NCI-H2196 (cell line): ENCODE results near the gene NR4A2.
A peak's percentile ranks its signal among the peaks of the same experiment; 100 is the strongest.

Experiments
- DNase-seq: peaks from one replicate; lab custom pipeline; 2025; ENCODE audit not compliant: unreplicated experiment; lab: John Stamatoyannopoulos, UW

The NR4A2 gene

DNA sequence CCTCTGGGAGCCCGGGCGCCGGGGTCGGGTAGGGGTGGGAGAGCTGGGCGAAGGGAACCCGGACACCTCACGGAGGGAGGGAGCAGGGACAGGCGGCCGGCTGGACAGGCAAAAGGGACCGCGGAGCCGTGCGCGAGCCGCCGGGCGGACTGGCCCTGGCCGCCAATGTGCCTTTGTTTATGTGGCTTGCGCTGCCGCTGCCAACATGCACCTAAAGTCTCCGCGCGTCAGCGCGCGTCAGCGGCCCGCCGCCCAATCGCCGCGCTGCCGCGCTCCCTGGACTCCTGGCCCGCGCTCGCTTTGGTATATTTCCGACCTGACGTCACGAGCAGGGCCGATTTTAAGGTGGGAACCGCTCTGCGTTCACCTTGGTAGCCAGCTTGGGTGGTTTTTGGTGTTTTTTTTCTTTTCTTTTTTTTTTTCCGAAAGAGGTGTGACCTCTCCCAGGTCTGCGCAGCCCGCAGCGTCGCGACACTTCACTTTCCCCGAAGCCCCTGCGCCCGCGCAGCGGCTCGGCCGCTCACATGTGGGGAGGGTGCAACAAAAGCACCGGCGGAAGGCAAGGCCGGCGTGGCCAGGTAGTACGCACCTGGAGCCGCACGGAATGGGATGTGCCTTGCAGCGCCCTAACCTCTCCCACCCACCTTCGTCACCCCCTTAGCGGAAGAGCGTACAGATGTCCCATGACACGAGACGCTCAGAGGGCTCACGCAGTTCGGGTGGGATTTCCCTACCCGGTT is at the start of gene NR4A2:
TSS of gene NR4A2 (minus strand) at position 188 of the 740 bp plus-strand sequence. CDS start 2,535 bp downstream, outside the sequence.
- DNase-seq, result peak; percentile 91

DNA sequence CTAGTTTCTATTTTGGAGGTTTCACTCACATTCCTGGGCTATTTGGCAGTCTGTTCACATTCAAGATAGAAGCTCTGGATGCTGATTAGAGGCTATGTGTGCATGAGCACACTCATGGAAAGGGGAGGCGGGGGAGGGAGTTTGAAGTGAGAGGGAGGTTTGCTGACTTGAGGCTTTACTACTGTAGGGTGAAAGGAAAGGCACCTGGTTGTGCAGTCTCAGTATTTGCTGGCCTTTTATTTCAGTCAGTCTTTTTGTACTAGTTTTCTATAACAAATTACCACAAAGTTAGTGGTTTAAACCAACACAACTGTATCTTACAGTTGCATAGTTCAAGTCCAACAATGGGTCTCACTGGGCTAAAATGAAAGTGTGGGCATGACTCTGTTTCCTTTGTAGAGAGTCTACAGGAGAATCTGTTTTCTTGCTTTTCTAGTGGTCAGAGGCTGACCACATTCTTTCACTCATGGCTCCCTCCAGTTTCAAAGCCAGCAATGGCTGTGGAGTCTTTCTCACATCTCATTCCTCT is 47.7 kb upstream of the NR4A2 start:
- no peak for DNase-seq

DNA sequence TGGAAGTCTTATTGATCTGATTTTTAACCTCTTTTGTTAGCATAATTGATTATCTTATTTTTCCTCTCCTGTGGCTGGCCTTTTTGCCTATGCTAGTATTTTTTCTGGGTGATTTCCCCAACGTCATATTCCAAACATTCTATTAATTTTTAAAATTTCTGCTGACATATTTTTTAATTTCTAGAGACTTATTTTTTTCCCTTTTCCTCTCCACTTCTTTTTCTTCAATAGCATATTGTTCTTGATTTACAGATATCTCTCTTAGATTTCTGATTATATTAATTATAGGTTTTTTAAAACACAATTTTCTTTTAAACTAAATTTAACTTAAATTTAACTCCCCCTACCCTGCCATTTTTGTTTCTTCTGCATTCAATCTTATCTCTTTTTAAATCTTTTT is 47.2 kb upstream of the NR4A2 start:
- no peak for DNase-seq

DNA sequence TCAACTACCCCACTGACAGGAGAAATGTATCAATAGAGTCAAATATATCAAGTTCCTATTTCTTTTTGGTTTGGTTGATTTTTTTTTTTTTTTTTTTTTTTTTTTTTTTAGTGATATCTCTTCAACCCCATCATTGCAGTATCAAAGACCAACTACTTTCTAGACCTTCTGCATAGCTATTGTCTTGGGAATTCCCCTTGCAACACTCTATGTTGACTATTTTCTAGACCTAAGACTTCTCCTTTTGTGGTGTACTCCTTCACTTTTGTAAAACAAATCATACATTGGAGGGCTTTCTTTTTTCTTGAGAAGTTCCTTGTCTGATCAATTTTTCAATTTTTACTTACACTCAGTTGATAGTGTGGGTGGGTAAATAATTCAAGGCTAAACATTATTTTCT is 46.5 kb upstream of the NR4A2 start:
- DNase-seq, result no peak

DNA sequence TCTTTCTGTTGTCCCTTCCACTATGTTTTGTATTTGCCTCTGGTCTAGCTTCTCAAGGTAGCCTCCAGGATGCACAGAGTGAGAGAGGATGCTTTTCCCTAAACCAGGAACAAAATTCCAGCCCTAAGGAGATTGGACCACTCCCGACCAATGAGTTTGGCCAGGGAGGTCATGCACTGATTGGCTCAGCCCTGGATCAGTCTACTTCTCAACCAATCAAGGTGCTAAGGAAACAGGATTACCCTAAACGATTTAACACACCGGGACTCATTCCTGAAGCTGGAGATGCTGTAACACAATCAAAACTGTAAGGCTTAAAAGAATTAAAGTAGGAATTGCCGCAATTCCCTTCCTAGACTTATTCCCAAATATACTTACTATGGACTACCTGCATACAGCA is 34.2 kb upstream of the NR4A2 start:
- DNase-seq, result no peak

DNA sequence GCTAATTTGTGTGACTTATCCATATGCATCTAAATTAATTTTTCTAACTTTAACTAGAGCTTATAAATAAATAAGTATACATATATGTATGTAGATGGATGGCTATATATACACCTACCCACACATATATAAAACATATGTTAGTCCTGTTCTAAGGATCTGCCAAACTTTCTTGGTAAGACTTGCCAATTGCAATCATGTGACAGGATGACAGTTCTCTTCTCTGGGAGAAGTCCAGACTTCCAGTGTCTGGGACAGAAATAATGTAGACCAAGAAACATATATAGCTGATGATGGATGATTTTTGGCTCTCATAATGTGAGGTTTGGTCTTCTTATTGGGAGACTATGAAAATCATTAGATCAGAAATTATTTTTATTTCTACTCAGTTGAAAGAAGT is 30.6 kb upstream of the NR4A2 start:
- DNase-seq, result no peak

DNA sequence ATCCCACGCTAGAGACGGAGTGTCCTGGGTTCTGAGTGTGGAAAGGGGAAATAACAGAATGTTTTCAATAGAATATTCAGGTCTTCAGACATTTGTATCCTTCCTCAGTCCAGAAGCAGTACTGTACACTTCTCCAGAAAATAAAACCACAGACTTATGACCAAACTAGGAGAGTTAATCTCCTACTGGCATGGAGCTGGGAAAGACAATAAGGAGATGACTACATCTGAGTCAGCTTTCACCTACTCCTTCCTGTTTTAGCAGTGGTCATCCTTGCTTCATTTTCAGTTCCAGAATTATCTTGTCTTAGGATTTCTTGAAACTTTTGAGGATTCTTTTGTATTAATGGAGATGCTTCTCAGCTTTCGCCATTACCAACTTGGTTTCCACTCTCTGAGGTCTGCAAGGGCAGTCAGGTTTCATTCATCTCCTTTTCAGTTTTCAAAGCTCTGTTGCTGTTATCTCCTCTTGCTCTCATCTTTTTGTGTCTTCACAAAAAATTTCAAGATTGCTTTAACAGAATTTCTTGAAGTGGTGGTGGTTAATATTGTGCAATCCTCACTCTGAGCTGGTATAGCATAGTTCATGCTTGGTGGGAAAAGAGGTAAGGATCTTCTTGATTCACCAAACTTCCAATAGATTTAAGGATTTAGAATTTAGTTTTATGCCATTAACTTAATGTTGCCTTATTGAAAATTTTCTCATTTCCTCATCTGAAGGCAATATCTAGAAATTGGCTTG is 23.7 kb upstream of the NR4A2 start:
- DNase-seq, result no peak

DNA sequence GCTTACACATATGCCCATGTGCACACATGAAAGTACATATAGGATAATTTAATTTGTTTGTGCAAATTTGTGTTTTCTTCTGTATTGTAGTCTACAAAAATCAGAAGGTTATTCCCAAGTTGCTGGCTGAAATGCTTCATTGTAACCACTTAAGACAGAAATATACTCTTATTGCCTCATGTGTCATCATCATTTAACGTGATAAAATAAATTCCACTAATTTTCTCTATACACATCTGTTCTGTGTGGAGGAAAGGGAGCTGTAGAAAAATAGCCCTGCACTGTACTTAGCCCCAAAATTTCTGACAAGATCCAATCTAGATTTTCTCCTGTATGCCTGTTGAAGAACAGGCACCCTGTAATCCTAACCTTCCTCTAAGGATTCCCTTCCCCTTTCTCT is 20.4 kb upstream of the NR4A2 start:
- no peak for DNase-seq

DNA sequence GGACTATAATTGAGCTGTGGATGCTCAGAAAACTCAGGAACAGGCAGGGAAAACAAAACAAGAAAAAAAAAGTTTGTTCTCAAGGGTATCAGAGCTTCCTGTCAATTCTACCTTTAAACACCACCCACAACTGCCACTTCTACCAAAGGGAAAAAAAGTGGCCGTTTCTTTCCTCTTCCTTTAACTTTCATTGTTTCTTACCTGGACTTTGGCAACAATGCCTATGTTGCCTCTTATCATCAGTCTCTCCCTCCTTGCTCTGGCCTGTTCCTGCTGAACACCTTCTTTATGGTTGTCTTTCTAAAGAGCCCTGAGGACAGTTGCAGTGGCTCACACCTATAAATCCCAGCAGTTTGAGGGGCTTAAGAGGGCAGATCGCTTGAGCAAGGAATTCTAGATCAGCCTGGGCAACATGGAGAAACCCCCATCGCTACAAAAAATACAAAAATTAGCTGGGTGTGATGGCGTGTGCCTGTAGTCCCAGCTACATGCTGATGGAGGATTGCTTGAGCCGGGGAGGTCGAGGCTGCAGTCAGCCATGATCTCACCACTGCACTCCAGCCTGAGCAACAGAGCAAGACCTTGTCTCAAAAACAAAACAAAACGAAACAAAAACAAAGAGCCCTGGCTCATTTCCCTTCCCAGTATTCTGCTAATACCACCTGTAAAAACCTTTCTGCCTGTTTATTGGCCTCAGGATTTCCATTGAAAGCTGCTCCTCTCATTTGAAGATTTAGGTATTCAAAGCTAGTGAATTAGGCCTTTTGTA is 18.0 kb upstream of the NR4A2 start:
- no peak for DNase-seq

DNA sequence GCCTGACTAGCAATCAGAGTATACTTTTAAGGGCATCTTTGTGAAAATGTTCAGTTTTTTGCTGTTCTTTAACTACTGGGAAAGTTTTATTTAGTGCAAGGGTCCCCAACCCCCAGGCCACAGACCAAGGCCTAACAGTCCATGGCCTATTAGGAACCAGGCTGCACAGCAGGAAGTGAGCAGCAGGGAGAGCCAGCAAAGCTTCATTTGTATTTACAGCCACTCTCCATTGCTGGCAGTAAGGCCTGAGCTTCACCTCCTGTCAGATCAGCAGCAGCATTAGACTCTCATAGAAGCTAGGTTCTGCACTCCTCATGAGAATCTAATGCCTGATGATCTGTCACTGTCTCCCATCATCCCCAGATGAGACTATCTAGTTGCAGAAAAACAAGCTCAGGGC is 17.1 kb upstream of the NR4A2 start:
- DNase-seq, result no peak

DNA sequence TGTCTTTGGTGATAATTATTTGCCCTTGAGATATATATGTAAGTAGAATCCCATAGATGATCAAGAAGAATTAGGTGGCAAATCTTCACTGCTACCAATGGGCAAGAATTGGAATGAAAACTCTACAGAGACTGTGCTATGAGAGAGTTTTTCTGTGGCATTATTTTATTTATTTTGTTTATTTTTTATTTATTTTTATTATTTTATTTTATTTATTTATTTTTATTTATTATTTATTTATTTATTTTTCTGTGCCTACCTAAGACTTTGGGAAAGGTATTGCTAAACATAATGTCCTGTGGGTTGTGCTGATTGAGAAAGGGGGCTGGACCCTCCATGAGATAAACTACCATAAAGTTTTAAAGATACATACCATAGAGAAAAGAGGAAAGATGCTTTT is 16.6 kb upstream of the NR4A2 start:
- no peak for DNase-seq

DNA sequence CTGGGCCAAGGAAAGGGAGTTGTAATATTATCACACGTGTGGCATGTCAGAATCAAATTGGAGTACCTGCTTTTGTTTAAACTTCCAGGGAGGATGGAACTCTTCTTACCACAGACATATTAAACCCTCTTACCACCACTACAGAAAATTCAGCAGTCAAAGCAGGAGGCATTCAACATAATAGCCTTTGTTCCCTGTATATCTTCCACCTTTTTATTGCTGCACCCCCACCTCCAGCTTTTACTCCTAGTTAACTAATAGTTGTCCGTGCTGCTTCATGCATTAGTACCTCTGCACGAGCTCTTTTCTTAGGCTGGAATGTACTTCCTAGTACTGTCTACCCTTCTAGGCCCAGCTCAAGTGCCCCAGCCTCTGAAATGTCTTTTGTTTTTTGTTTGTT is 14.9 kb upstream of the NR4A2 start:
- no peak for DNase-seq

DNA sequence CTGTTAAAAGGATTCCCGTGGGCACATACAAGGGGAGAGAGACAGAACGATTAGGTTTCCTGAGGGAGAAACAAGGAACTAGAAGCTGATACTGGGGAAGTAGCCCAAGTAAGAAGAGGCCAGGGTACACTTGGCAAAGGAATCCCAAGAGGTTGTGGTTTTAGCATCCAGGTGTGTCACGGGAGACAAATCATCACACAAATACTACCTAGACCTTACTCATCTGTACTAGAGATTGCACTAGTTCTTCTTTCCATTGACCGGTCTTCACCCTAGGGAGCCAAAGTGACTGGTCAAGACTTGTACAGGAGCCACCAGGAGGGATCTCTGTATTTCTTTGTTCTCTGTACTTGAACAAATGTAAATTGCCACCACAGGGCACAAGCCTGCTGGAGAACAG is 14.2 kb upstream of the NR4A2 start:
- no peak for DNase-seq

DNA sequence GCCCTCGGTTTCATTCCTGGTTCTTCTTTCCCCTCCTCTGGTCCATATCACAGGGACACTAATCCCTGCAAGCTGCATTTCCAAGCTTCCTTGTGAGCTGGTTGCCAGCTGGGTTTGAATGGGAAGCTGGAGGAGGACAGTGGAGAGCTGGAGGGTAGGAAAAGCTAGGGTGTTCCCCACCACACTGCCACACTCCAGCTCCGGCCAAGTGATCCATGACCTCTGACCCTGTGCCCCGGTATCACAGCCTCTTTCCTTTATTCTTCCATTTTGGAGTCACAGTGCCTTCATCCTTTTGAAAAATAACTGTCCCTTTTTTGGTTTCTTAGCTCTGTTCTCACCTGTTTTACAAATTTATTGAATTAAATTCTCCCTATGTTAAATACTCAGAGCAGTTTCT is 13.1 kb upstream of the NR4A2 start:
- no peak for DNase-seq

DNA sequence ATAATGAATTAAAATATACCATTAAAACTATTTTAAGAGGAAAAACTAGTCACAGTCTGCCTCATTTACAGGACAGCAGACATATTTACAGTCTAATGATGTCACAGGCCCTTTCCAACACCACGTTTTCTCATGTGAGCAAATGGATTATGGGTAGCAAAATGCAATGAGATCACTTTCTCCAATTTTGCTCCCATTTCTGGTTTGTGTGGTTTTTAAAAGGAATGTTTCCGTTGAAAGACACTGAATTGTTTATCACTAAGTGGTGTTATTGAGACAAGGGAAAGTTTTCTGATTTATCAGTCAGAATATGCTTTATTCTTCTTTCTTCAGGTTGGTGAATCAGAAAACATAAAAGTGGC is 11.4 kb upstream of the NR4A2 start:
- no peak for DNase-seq

DNA sequence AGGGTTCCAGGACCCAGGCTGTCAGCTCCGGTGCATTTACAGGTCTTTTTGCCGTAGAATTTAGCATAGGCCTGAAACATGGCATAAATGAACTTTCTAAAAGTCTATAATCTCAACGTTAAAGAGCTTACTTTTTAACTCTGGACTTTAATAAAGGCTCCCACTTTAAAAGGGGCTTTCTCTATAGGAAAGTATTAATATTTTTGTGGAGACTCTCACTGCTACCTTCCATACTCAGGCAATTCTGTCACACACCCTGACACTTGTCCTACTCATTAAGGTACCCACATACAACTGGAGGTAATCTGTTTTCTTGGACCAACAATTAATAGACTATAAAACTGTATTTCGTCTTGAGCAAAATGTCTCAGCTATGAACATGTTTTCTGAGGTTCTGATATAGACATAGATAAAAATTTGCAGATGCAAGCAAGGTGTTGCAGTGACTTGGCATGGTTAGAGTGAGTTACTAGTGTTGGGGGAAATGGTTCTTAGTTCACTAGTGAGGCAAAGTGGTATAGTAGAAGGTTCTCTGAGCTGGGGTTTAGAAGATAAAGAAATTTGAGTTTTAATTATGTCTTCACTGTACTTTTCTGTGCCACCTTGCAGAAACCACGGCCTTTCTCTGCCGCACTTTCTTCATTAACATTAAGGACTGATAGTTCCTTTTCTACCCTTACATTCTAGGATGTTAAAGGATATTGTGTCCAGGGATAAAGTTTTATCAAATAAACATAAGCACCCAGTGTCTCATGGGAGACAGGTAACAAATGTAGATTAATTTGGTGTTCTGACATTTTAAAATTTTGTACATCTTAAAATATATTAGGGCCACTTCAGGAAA is 10.8 kb upstream of the NR4A2 start:
- no peak for DNase-seq

DNA sequence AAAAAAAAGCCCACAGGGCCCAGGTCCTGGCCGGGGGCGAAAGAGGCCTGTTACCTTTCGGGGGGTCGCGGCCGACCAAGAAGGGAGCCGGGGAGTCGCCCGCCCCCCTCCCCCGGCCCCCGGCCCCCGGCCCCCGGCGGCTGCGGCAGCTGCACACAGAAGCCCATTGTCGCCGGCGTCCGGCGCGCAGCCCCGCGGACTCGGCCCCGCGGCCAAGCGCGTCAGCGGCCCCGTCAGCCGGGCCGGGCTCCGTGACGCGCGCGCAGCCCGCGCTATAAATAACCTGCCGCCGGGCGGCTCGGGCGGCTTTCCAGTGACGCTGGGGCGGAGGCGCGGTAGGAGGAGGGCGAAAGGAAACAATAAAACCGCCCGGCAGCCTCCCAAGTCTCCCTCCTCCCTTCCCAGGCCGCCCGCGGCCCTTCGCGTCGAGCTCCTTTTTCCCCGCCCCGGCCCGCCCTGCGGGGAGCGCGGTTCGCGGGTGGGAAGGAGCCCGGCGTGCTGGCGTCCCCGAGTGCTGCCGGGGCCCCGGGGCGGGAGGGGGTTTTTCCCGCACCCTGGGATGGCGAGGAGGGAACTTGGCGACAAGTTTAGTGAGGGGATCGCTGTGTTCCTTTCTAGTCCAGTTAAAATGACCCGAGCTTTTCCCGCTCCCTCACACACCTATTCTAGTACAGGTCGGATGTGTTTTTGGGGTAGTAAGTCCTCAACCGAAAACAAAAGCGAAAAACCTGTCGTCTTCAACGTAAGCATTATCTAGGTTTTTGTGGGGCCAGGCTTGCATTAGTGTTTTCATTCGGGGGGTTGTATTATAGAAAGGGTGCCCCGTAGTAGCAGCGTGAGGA is 10.0 kb upstream of the NR4A2 start:
- peak; percentile 92 for DNase-seq

DNA sequence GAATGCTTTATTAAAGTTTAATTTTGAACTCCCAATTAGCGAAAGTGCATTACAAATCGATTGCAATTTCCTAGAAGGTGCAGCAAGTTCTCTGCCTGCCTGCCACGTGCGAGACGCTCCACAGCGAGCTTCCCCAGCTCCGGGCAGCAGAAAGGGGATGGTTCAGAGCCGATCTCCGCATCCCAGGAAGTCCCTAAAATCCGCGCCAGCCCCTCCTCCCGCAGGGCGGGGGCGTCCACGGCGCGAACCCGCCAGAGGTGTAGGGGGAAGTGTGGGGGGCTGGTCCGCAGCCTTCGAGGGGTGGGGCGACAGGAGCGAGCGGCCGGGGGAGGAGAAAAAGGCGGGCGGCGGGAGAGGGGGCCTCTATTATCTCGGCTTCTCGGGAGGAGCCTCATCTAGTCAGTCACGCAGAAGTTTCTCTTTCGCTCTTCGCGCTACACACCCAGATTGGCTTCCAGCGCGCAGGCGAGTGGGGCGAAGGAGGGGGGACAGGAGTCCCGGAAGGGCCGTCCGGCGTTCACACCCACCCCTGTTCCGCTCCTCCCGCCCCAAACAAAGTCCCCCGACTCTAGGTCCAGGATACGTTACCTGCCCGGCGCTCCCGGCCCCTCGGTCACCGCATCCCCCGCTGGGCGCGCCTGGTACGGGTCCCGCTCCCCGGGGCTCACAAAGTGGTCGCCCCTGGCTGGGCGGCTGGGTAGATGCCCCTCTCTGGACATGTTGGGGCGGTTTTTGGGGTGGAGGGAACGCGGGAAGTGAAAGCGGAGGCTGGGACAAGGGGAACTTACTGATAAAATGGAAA is 9.1 kb upstream of the NR4A2 start:
- DNase-seq, result peak; percentile 91

DNA sequence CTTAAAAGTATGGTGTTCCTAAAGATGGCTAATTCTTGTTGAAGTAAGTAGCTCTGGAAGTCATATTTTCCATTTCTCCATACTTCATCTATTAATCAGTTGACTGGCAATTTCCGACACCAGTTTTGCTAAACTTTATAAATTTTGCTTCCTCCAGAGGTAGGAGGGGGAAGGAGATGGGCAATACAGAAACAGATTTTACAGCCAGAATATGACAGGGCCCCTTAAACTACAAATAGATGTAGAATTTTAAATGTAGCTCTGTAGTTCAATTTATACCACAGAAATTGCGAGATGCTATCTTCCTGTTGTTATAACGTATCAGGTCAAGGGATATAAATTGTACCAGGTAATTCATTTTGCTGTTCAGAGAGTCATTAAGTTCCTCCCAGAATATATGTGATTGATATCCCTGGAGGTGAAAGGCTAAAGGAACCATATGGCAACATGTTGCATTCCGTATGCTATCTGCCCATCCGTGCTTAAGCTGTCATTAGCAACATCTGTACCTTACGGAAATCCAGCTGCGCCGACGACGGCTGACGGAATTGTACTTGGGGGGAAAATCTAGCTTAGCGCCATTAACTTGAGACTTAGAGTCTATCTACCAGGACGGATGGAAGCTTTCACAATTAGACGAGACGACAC is 8.4 kb upstream of the NR4A2 start:
- peak; percentile 69 for DNase-seq
